A172 (cell line): ENCODE results near the gene WDR87. TPM values are rescaled to one million over a fixed set of nuclear protein-coding genes. Genes with fewer than 3 reads are reported as not detected.
"Not testable (repeated sequence)": the region's sequence is repeated elsewhere in the genome, so short reads cannot be mapped to it uniquely, and the experiment has no call there.

Experiments
- DNase-seq: peaks from one replicate; pipeline ENCODE4 v3.0.0-alpha.2; 2015; ENCODE audit warnings: low spot score
- total RNA-seq: library from RNA; depleted of rRNA; stranded (reverse); fragments of >200 nt; shearing (Covaris generic); gene quantifications from 2 replicates; pipeline ENCODE4 v1.2.3, GENCODE V29; 2014; rRNA removed

Gene WDR87
- total RNA-seq, 1 experiment from 2014 or later: not detected

GRCh38 chr19:37886571-37886970 lies 19.8 kb downstream of the WDR87 start:
- no peak for DNase-seq

GRCh38 chr19:37885392-37885791 lies 21.0 kb downstream of the WDR87 start:
- no peak for DNase-seq

GRCh38 chr19:37877147-37877546 lies 29.2 kb downstream of the WDR87 start:
- DNase-seq: no peak

- DNase-seq: no peak
Observed at GRCh38 chr19:37876032-37876431, 30.4 kb downstream of the WDR87 start.

GRCh38 chr19:37874784-37875183 lies 31.6 kb downstream of the WDR87 start:
- DNase-seq: no peak

- no peak for DNase-seq
Observed at GRCh38 chr19:37872383-37872782, 34.0 kb downstream of the WDR87 start.

GRCh38 chr19:37869766-37870340 lies 36.5 kb downstream of the WDR87 start:
- DNase-seq: peak; percentile 22

- peak; percentile 76 for DNase-seq
Observed at GRCh38 chr19:37867831-37868230, 38.6 kb downstream of the WDR87 start.

GRCh38 chr19:37865930-37866329 lies 40.5 kb downstream of the WDR87 start:
- DNase-seq: not testable (repeated sequence)

- DNase-seq: no peak
Observed at GRCh38 chr19:37864501-37864900, 41.9 kb downstream of the WDR87 start.

- DNase-seq: no peak
Observed at GRCh38 chr19:37855098-37855497, 51.3 kb downstream of the WDR87 start.

GRCh38 chr19:37845932-37846331 lies 60.5 kb downstream of the WDR87 start:
- no peak for DNase-seq

Other genes with a start within 250 kb of the WDR87 start
- 0.26 and 0.59 TPM in 2 replicates for gene ZNF607, start 186.8 kb downstream of the WDR87 start, total RNA-seq
- 4.9 and 6.0 TPM in 2 replicates for gene ZNF573, start 127.0 kb downstream of the WDR87 start, total RNA-seq
- gene SIPA1L3, start 614 bp upstream of the WDR87 start, total RNA-seq: 27.2 and 42.2 TPM in 2 replicates